GM12878 (cell line): Measurements from ENCODE around the gene KEL. TPM values are rescaled to one million over a fixed set of nuclear protein-coding genes. Genes with fewer than 3 reads are reported as not detected.
A peak's percentile ranks its signal among the peaks of the same experiment; 100 is the strongest.

Experiments used
- ATAC-seq: fragments of 200-7000 bp; cut with Tn5 transposase; 3 replicates; pipeline ENCODE4 v1.9.1; 2020; ENCODE audit warnings: mild to moderate bottlenecking, moderate library complexity
- BruUV-seq: library from RNA; stranded (reverse); fragments of 400-500 nt; replicated peaks from 2 replicates; lab custom pipeline; 2021; lab: Mats Ljungman, UMichigan
- CTCF ChIA-PET: fragments of 300-600 bp; sonication (Branson Sonifier 250); formaldehyde crosslinking; extraction: SDS; loops from one replicate; lab custom pipeline; 2021; ENCODE audit warnings: inconsistent platforms; lab: Yijun Ruan, JAX
- POLR2A ChIA-PET: fragments of 350-600 bp; formaldehyde crosslinking; extraction: SDS; loops from one replicate; lab custom pipeline; 2021; ENCODE audit warnings: inconsistent platforms; lab: Charles Lee
- RAD21 ChIA-PET: fragments of 300-600 bp; sonication (Branson Sonifier 250); formaldehyde crosslinking; loops from one replicate; lab custom pipeline; 2023; ENCODE audit warnings: antibody characterized with exemption; ENCODE audit not compliant: unreplicated experiment; lab: Charles Lee
- SMC1A ChIA-PET: fragments of 300-600 bp; sonication (Branson Sonifier 250); formaldehyde crosslinking; loops from one replicate; lab custom pipeline; 2023; ENCODE audit not compliant: unreplicated experiment, uncharacterized antibody; lab: Charles Lee
- DNase-seq: peaks from one replicate; pipeline ENCODE4 v3.0.0-alpha.2; 2011; ENCODE audit warnings: low read depth, low spot score
- FAIRE-seq: peaks from 3 replicates; lab custom pipeline; 2011; peaks lifted over from hg19 to GRCh38; lab: Jason Lieb, UNC
- H2AFZ ChIP-seq: 2 replicates; pipeline ENCODE4 v1.6.0; 2011; ENCODE audit warnings: low read depth, low read length, control low read depth; ENCODE audit not compliant: control insufficient read depth
- H3K27ac ChIP-seq: 2 replicates; pipeline ENCODE4 v1.5.1; 2011; ENCODE audit warnings: control low read depth; ENCODE audit not compliant: control insufficient read depth, insufficient read depth
- H3K27me3 ChIP-seq, 2 experiments: replicated peaks in 1 of 2; 2 replicates each; pipeline versions ENCODE4 v1.6.0 to v1.6.1; 2011; ENCODE audit warnings: low read length in 1 of 2; ENCODE audit not compliant: control insufficient read depth in 2 of 2, insufficient read depth in 2 of 2
- H3K36me3 ChIP-seq, 2 experiments: 2 replicates each; pipeline ENCODE4 v1.5.1; 2011; ENCODE audit warnings: low read length in 1 of 2; ENCODE audit not compliant: control insufficient read depth in 2 of 2, insufficient read depth in 2 of 2
- H3K4me1 ChIP-seq: 2 replicates; pipeline ENCODE4 v1.6.1; 2011; ENCODE audit warnings: mild to moderate bottlenecking, low read length, moderate library complexity, mixed read lengths; ENCODE audit not compliant: control insufficient read depth, insufficient read depth
- H3K4me2 ChIP-seq: 2 replicates; pipeline ENCODE4 v1.6.0; 2011; ENCODE audit warnings: control low read depth; ENCODE audit not compliant: control insufficient read depth, insufficient read depth
- H3K4me3 ChIP-seq: fragments of 200-600 bp; sonication (generic); 2 replicates; pipeline ENCODE4 v1.5.1; 2016
- H3K79me2 ChIP-seq: 2 replicates; pipeline ENCODE4 v1.6.0; 2011; ENCODE audit warnings: low read length; ENCODE audit not compliant: control insufficient read depth, insufficient read depth
- H3K9ac ChIP-seq: 2 replicates; pipeline ENCODE4 v1.8.0; 2011; ENCODE audit warnings: low read length, control low read depth, mixed read lengths; ENCODE audit not compliant: control insufficient read depth, insufficient read depth
- H3K9me3 ChIP-seq: replicated peaks from 3 replicates; pipeline ENCODE4 v1.5.1; 2011; ENCODE audit warnings: mild to moderate bottlenecking, low read length; ENCODE audit not compliant: control insufficient read depth, insufficient read depth
- H4K20me1 ChIP-seq: 2 replicates; pipeline ENCODE4 v1.6.0; 2011; ENCODE audit not compliant: control insufficient read depth, insufficient read depth
- EGR1 ChIP-seq, 2 experiments: IDR thresholded peaks; 1 replicate in 1 of 2; 2 replicates in 1 of 2; pipeline ENCODE4 v1.6.1; 2011 to 2012; ENCODE audit warnings: low read depth in 2 of 2, low read length in 2 of 2, borderline replicate concordance in 1 of 2, mild to moderate bottlenecking in 1 of 2, moderate library complexity in 1 of 2
- FOXM1 ChIP-seq: IDR thresholded peaks from 2 replicates; pipeline ENCODE4 v1.6.1; 2012; ENCODE audit warnings: low read depth, mild to moderate bottlenecking, inconsistent platforms, low read length, moderate library complexity
- JUNB ChIP-seq: IDR thresholded peaks from 2 replicates; pipeline ENCODE4 v1.6.1; 2016; ENCODE audit warnings: antibody characterized with exemption, mild to moderate bottlenecking
- NR2F1 ChIP-seq: fragments of 450-650 bp; conservative IDR thresholded peaks from 2 replicates; pipeline ENCODE4 v1.6.1; 2017; ENCODE audit warnings: mild to moderate bottlenecking
- RAD21 ChIP-seq: IDR thresholded peaks from 2 replicates; pipeline ENCODE4 v1.6.1; 2011; ENCODE audit warnings: mild to moderate bottlenecking, low read depth, low read length, moderate library complexity; ENCODE audit not compliant: insufficient read depth
- REST ChIP-seq: IDR thresholded peaks from 2 replicates; pipeline ENCODE4 v1.6.1; 2012; ENCODE audit warnings: mild to moderate bottlenecking, low read depth, low read length
- TBL1XR1 ChIP-seq: IDR thresholded peaks from 2 replicates; pipeline ENCODE4 v1.6.1; 2012; ENCODE audit warnings: low read depth, low read length, improper control_type of control experiment
- YY1 ChIP-seq: IDR thresholded peaks from 2 replicates; pipeline ENCODE4 v1.6.1; 2011; ENCODE audit warnings: low read depth, mild to moderate bottlenecking, low read length
- ZBTB4 ChIP-seq: fragments of 450-650 bp; formaldehyde crosslinking; IDR thresholded peaks from 2 replicates; pipeline ENCODE4 v1.4.0; 2022; ENCODE audit warnings: mild to moderate bottlenecking, moderate library complexity
- WGBS: methylation state at CpG from one replicate; pipeline ENCODE4 v1.1.6; 2016; ENCODE audit warnings: low lambda C conversion rate; ENCODE audit not compliant: insufficient replicate concordance, insufficient coverage; ENCODE audit errors: missing lambda C conversion rate; 5-methylcytosine and 5-hydroxymethylcytosine counted together
- in situ Hi-C: fragments of 300-500 bp; cut with MboI; formaldehyde crosslinking; loops from 9 replicates; pipeline ENCODE4 v1.14.3; 2018; ENCODE audit warnings: mixed read lengths
- intact Hi-C: fragments of 100-400 bp; cut with micrococcal nuclease; formaldehyde crosslinking; loops from one replicate; pipeline ENCODE4 v1.14.2; 2022; ENCODE audit not compliant: unreplicated experiment
- polyA plus RNA-seq, 11 experiments: library from polyadenylated mRNA; depleted of rRNA in 4 of 11; unstranded in 6 of 11; stranded (reverse) in 5 of 11; fragments of >200 nt; fragmentation: Nextera tagmentation in 4 of 11; fragmentation: Illumina TruSeq in 1 of 11; extraction: Ambion mirVana in 4 of 11; extraction: Trizol in 1 of 11; gene quantifications; 1 replicate in 1 of 11; 2 replicates in 10 of 11; pipeline versions ENCODE4 v1.2.1 to v1.2.3, GENCODE V29; 2011 to 2016; ENCODE audit warnings: inconsistent platforms in 2 of 11, missing spikeins in 2 of 11, low read depth in 1 of 11
- total RNA-seq, 4 experiments: library from RNA; depleted of rRNA in 3 of 4; stranded (reverse); fragments of >200 nt in 3 of 4; fragmentation: Illumina TruSeq in 1 of 4; extraction: Trizol in 1 of 4; gene quantifications; 2 replicates each; pipeline versions ENCODE4 v1.2.1 to v1.2.3, GENCODE V29; 2013 to 2021
- TF ChIP-seq, protein P1 (sequence below): fragments of 450-650 bp; IDR thresholded peaks from 2 replicates; pipeline ENCODE4 v1.6.1; 2017; ENCODE audit warnings: mild to moderate bottlenecking, moderate library complexity

Gene KEL
- total and polyA plus RNA-seq, 10 of the 15 experiments (the other 5 are each of a cell fraction or from before 2014, with no cell fraction given): 0.10 to 0.73 (median 0.23) TPM; not detected in 2

GRCh38 chr7:143008007-143008901 lies 46.1 kb upstream of the KEL start:
- intact Hi-C loops: loop anchor here (1.0 to 10.0 kb wide), 3 partner anchors 207 to 407 kb away; no protein-coding TSS in a partner anchor
- no TSS peak for BruUV-seq
- no peak overlapping the region for H3K27ac ChIP-seq
- no peak overlapping the region for H2AFZ ChIP-seq
- ChIA-PET POLR2A (no interaction called here), SMC1A (interaction anchor here (0.6 to 11.6 kb wide), 9 partner anchors 8 to 228 kb away, joined by 3 to 191 read pairs (median 4); no protein-coding TSS in a partner anchor), CTCF (interaction anchor here (0.8 to 19.2 kb wide), 12 partner anchors 9 to 408 kb away, joined by 3 to 434 read pairs (median 3); partner anchors contain the start of genes EPHB6 and TAS2R40), RAD21 (interaction anchor here (0.6 to 5.5 kb wide), 5 partner anchors 36 to 281 kb away, joined by 3 to 83 read pairs (median 4); no protein-coding TSS in a partner anchor)
- FAIRE-seq (peak; percentile 84), ATAC-seq (peak; percentile 95), DNase-seq (peak; percentile 9)
- no peak overlapping the region for H3K9ac ChIP-seq
- in situ Hi-C loops: loop anchor here (5.0 kb wide), 1 partner anchor 209 kb away; no protein-coding TSS in a partner anchor
- H3K27me3 ChIP-seq: no peaks in the 10 kb centered on the region; a peak in 1 of 4 replicates
- 30% methylated on average over 24 of the region's 24 CpGs for WGBS
- H3K4me3 ChIP-seq: no peak overlapping the region
- no peaks in the 10 kb centered on the region for H4K20me1 ChIP-seq
- no peaks in the 10 kb centered on the region for H3K36me3 ChIP-seq
- no peak overlapping the region for H3K4me2 ChIP-seq
- H3K79me2 ChIP-seq: no peaks in the 10 kb centered on the region
- H3K9me3 ChIP-seq: no peaks in the 10 kb centered on the region
- H3K4me1 ChIP-seq: no peaks in the 10 kb centered on the region
- TF ChIP-seq FOXM1 (peak; percentile 59; the same call in 1 of the 2 replicates), EGR1 (IDR thresholded peaks at IDR 0.05; ENCODE audit: borderline replicate concordance in 1 of 2, low read depth in 2 of 2, low read length in 2 of 2) (no peak), RAD21 (peak; percentile 97), YY1 (peak; percentile 84), NR2F1 (no peak), TBL1XR1 (no peak), JUNB (no peak), ZBTB4 (CRISPR knock-in tag) (no peak), REST (0 out of 2 replicates have a peak, but pooled peaks have one; percentile 10)
- TF ChIP-seq, protein P1, sequence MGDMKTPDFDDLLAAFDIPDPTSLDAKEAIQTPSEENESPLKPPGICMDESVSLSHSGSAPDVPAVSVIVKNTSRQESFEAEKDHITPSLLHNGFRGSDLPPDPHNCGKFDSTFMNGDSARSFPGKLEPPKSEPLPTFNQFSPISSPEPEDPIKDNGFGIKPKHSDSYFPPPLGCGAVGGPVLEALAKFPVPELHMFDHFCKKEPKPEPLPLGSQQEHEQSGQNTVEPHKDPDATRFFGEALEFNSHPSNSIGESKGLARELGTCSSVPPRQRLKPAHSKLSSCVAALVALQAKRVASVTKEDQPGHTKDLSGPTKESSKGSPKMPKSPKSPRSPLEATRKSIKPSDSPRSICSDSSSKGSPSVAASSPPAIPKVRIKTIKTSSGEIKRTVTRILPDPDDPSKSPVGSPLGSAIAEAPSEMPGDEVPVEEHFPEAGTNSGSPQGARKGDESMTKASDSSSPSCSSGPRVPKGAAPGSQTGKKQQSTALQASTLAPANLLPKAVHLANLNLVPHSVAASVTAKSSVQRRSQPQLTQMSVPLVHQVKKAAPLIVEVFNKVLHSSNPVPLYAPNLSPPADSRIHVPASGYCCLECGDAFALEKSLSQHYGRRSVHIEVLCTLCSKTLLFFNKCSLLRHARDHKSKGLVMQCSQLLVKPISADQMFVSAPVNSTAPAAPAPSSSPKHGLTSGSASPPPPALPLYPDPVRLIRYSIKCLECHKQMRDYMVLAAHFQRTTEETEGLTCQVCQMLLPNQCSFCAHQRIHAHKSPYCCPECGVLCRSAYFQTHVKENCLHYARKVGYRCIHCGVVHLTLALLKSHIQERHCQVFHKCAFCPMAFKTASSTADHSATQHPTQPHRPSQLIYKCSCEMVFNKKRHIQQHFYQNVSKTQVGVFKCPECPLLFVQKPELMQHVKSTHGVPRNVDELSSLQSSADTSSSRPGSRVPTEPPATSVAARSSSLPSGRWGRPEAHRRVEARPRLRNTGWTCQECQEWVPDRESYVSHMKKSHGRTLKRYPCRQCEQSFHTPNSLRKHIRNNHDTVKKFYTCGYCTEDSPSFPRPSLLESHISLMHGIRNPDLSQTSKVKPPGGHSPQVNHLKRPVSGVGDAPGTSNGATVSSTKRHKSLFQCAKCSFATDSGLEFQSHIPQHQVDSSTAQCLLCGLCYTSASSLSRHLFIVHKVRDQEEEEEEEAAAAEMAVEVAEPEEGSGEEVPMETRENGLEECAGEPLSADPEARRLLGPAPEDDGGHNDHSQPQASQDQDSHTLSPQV: peak; percentile 55; the same call in 1 of the 2 replicates
